ENCODE measurements around the gene GGCX. TPM values are rescaled to one million over a fixed set of nuclear protein-coding genes. Genes with fewer than 3 reads are reported as not detected.

The GGCX gene
- total RNA-seq, 3 donors from 2014 or later (not counting 1 experiment from before 2014, with no cell fraction given): 21.3 to 21.7 (median 21.4) TPM

DNA sequence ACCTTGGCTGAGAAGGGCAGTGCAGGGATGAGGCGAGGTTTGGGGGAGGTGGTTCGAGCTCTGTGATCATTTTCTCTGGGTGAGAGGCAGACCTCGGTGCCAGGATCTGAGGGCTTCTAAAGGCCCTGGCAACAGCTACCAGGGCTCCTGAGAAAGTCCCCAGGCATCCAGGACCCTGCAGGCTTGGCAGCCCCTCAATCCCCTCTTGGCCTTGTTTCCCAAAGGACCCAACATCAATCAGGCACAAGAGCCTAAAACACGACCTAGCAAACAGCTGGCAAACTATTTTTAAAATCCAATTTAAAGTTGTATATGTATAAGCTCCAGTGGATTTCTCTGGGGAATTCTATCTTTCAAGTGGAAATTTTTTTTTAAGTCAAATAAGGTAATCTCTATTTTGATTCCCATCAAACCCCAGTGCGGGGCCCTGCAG is 37.4 kb downstream of the GGCX start:
- Mint-ChIP-seq H3K27me3 (ENCODE audit: low read depth in 2 of 2) (peaks cover 5 to 11% of the 10 kb centered on the region in 2 donors), H3K36me3 (no peaks in the 10 kb centered on the region), H3K9me3 (no peaks in the 10 kb centered on the region), H3K4me1 (no peaks in the 10 kb centered on the region), H3K27ac (no peak overlapping the region), H3K4me3 (no peak overlapping the region)
- no peak overlapping the region for H3K4me3 ChIP-seq (ENCODE audit: low read length)
- ATAC-seq (no peak), DNase-seq (no peak)
- WGBS (ENCODE audit: insufficient coverage): 83% methylated on average over 4 of the region's 5 CpGs
- peaks cover 2% of the 10 kb centered on the region for H3K27me3 ChIP-seq (ENCODE audit: control insufficient read depth, insufficient read depth, low read length)
- intact Hi-C loops (cut with micrococcal nuclease): no loop called here
- no peaks in the 10 kb centered on the region for H3K36me3 ChIP-seq (ENCODE audit: control insufficient read depth, insufficient read depth, low read length)
- no peaks in the 10 kb centered on the region for H3K9me3 ChIP-seq (ENCODE audit: control insufficient read depth, insufficient read depth, low read length)
- no peaks in the 10 kb centered on the region for H3K4me1 ChIP-seq (ENCODE audit: control insufficient read depth, insufficient read depth, low read length)
- TF ChIP-seq, protein P1, sequence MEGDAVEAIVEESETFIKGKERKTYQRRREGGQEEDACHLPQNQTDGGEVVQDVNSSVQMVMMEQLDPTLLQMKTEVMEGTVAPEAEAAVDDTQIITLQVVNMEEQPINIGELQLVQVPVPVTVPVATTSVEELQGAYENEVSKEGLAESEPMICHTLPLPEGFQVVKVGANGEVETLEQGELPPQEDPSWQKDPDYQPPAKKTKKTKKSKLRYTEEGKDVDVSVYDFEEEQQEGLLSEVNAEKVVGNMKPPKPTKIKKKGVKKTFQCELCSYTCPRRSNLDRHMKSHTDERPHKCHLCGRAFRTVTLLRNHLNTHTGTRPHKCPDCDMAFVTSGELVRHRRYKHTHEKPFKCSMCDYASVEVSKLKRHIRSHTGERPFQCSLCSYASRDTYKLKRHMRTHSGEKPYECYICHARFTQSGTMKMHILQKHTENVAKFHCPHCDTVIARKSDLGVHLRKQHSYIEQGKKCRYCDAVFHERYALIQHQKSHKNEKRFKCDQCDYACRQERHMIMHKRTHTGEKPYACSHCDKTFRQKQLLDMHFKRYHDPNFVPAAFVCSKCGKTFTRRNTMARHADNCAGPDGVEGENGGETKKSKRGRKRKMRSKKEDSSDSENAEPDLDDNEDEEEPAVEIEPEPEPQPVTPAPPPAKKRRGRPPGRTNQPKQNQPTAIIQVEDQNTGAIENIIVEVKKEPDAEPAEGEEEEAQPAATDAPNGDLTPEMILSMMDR (IDR thresholded peaks at IDR 0.05): no peak
- H3K27ac ChIP-seq (ENCODE audit: low read length): no peak overlapping the region

DNA sequence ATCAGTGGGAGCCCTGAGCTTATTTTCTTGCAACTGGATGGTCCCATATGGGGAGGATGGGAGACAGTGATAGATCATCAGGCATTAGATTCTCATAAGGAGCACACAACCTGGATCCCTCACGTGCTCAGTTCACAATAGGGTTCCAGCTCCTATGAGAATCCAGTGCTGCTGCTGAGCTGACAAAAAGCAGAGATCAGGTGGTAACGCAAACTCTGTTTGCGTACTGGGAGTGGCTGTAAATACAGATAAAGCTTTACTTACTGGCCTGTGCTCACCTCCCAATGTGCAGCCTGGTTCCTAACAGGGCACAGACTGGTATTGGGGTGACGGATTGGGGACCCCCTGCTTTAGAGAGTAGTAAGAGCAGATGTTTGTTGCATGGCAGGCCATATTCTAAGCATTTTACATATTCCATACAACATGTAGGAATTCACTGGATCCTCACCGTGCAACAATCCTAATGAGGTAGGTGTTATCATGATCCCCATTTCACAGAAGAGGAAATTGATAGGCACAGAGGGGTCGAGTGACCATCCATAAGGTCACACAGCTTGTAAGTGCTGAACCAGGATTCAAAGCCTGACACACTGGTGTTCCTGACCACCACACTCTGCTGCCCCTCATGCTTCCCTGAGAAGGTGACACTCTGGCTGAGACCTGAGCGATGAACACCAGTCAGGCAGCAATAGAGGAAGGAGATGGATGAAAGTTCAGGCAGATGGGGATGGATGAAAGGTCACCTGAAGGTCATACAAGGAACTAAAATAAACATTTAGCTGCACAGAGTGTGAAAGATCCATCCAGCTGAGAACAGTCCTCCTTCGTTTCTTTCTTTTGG is 38.0 kb downstream of the GGCX start:
- Mint-ChIP-seq H3K9me3 (no peaks in the 10 kb centered on the region), H3K27me3 (ENCODE audit: low read depth in 2 of 2) (peaks cover 5 to 9% of the 10 kb centered on the region in 2 donors)
- WGBS (ENCODE audit: insufficient coverage): 90% methylated on average over 7 of the region's 8 CpGs

DNA sequence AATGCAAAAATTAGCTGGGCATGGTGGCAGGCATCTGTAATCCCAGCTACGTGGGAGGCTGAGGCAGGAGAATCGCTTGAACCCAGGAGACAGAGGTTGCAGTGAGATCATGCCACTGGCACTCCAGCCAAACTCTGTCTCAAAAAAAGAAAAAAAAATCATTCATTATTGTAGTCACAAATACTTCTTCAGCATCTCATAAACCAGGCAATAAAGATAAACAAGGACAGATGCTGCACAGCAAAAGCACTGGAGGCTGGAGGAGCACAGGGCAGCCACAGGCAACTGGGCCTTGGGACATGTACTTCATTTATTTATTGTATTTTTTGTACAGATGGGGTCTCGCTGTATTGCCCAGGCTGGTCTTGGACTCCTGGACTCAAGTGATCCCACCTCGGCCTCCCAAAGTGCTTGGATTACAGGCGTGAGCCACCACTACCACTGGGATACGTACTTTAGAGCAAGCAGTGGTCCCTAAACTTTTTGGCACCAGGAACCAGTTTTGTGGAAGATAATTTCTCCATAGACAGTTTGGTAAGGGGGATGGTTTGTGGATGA is 39.1 kb downstream of the GGCX start:
- no peak overlapping the region for H3K4me3 ChIP-seq (ENCODE audit: low read length)
- peaks cover 0 to 5% of the 10 kb centered on the region in 2 donors for H3K27me3 Mint-ChIP-seq (ENCODE audit: low read depth in 2 of 2)
- H3K4me1 Mint-ChIP-seq: no peaks in the 10 kb centered on the region
- H3K9me3 Mint-ChIP-seq: no peaks in the 10 kb centered on the region
- H3K36me3 Mint-ChIP-seq: no peaks in the 10 kb centered on the region
- 96% methylated on average over 6 of the region's 6 CpGs for WGBS (ENCODE audit: insufficient coverage)
- no peak overlapping the region for H3K27ac ChIP-seq (ENCODE audit: low read length)
- intact Hi-C loops (cut with micrococcal nuclease): no loop called here
- no peaks in the 10 kb centered on the region for H3K9me3 ChIP-seq (ENCODE audit: control insufficient read depth, insufficient read depth, low read length)
- no peaks in the 10 kb centered on the region for H3K36me3 ChIP-seq (ENCODE audit: control insufficient read depth, insufficient read depth, low read length)
- ATAC-seq: no peak
- no peak overlapping the region for H3K27ac Mint-ChIP-seq
- no peaks in the 10 kb centered on the region for H3K4me1 ChIP-seq (ENCODE audit: control insufficient read depth, insufficient read depth, low read length)
- no peak overlapping the region for H3K4me3 Mint-ChIP-seq
- H3K27me3 ChIP-seq (ENCODE audit: control insufficient read depth, insufficient read depth, low read length): no peaks in the 10 kb centered on the region
- DNase-seq: no peak
- TF ChIP-seq, protein P1 (IDR thresholded peaks at IDR 0.05): no peak

More for the DNA sequence above, 38.0 kb downstream of the GGCX start:
- Histone ChIP-seq H3K4me1 (ENCODE audit: control insufficient read depth, insufficient read depth, low read length) (no peaks in the 10 kb centered on the region), H3K36me3 (ENCODE audit: control insufficient read depth, insufficient read depth, low read length) (no peaks in the 10 kb centered on the region), H3K9me3 (ENCODE audit: control insufficient read depth, insufficient read depth, low read length) (no peaks in the 10 kb centered on the region), H3K4me3 (ENCODE audit: low read length) (no peak overlapping the region), H3K27ac (ENCODE audit: low read length) (no peak overlapping the region), H3K27me3 (ENCODE audit: control insufficient read depth, insufficient read depth, low read length) (peaks cover under 1% of the 10 kb centered on the region)
- Mint-ChIP-seq H3K27ac (no peak overlapping the region), H3K36me3 (no peaks in the 10 kb centered on the region), H3K4me1 (no peaks in the 10 kb centered on the region), H3K4me3 (no peak overlapping the region)
- ATAC-seq (no peak), DNase-seq (no peak)
- TF ChIP-seq, protein P1 (IDR thresholded peaks at IDR 0.05): no peak
- intact Hi-C loops (cut with micrococcal nuclease): no loop called here

All from natural killer cell (primary cell).